GM21526 (cell line): ENCODE results near the gene NPAS3.

Experiments used
- ATAC-seq: cut with Tn5 transposase; IDR thresholded peaks from one replicate; pipeline ENCODE4 v1.9.1; 2021; ENCODE audit warnings: moderate library complexity; ENCODE audit not compliant: unreplicated experiment, low FRiP score

The NPAS3 gene

DNA sequence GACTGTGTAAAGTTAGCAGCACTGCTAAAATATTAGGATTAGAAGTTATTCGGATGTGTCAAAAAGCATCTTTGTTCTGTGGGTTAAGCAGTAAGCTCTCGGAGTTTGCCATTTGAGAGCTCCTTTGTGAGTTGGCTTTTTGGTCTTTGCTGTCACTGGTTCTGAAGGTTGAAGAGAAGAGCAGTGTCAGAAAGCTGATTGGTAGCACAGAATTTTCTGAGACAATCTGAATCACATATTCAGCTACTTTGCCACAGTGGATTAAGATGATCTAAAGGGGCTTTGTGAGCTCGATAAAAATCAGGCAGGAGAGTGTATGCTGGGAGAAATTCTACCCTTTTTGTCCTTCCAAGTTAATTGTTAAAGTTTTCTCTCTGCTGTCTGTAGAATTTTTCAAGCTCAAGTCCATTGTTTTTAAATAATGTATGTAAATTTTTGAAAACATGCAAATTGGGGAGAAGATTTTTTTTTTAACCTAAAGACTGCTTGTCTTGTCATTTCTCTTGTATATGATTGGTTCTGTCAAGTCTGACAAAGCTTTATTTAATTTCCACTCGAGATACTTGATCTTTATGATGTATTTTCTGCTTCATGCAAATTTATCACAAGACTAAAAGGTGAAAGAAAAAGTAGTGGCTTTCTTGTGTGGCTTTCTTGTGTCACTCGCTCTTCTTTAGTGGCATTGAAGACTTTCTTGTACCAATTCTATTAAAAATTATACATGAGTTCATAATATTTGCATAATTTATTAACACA lies 704.9 kb downstream of the NPAS3 start:
- no peak for ATAC-seq

DNA sequence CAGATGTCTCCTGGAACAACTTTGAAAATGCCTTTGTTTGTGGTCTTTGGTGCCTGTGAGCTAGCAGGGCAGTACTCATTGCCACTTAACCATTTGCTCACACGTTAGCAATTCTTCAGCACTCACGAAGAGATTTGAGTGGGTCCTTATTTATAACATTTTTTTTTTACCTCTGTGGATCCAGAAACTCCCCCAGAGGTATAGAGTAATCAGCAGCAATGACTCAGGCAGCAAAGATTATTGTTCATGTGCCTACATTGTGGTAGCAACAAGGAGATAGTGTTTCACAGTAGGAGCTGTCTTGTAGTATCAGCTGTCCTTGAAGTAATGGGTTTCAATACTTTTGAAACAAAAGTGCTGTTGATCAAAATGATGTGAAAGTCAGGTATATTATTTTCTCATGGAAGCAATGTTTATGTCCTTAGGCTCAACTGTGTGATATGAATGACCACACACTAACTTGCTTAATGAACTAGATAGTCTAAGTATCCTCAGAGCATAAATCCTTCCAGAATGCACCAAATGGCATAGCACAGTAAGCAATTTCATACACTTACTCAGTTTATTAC lies 708.1 kb downstream of the NPAS3 start:
- ATAC-seq = no peak

DNA sequence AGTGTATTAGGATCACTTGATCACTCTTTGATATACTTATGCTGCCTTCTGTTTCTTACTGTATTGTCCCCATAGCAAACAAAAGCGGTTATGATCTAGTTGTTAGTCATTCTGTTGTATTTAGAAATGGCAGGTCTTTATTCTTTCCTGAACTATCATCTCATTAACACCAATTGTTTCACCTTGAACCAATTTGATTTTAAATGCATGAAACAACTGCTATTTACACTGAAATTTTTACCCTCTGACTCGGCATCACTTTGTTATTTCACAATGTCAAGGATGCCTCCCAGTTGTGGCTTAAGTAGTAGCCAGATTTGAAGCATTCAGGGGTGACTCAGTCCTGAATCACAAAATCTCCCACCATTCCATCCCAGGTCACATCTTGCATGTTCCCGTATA lies 708.7 kb downstream of the NPAS3 start:
- no peak for ATAC-seq

- no peak for ATAC-seq
Observed at GRCh38 chr14:33650430-33650829, 711.8 kb downstream of the NPAS3 start.

- ATAC-seq = no peak
Observed at GRCh38 chr14:33652566-33653307, 714.1 kb downstream of the NPAS3 start.

GRCh38 chr14:33653308-33653695 lies 714.6 kb downstream of the NPAS3 start:
- ATAC-seq = no peak

- ATAC-seq = no peak
Observed at GRCh38 chr14:33655421-33655820, 716.7 kb downstream of the NPAS3 start.

GRCh38 chr14:33657476-33657875 lies 718.8 kb downstream of the NPAS3 start:
- ATAC-seq = no peak

- no peak for ATAC-seq
Observed at GRCh38 chr14:33660248-33660647, 721.6 kb downstream of the NPAS3 start.

GRCh38 chr14:33661101-33661500 lies 722.4 kb downstream of the NPAS3 start:
- ATAC-seq = no peak

DNA sequence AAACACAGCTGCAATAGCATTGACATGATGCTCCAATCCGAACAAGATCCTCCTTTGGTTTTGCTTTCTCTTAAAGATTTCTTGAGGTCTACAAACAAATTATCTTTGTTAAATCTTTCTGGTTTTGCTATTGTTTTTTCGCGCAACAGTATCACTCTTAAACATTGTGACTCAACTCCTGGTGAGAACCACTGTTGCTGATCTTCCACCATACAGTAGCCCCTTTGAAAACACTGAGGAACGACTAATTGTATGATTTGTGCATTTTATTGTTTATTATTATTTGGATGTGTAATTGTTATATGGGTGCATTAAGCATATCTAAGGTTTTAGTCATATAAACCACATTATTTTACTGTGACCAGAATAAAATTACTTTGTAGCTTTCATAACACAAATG lies 729.4 kb downstream of the NPAS3 start:
- no peak for ATAC-seq

DNA sequence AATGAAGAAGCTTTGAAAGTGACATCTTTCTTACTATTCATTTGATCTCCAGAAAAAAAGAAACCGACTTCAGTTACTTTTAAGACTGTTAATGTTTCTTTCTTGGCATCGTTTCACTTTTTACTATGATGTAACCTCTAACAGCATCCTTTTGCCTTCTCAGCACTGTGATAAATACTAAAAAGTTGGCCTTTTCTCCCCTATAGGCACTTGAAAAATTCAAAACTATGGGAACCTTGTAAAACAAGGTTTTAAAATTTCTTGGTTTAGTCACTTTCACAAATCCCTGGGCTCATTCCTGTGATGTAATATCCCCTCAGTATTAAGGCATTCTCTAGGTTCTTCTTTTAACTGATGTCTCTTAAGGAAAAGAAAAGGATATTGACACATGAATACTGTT lies 730.4 kb downstream of the NPAS3 start:
- no peak for ATAC-seq

DNA sequence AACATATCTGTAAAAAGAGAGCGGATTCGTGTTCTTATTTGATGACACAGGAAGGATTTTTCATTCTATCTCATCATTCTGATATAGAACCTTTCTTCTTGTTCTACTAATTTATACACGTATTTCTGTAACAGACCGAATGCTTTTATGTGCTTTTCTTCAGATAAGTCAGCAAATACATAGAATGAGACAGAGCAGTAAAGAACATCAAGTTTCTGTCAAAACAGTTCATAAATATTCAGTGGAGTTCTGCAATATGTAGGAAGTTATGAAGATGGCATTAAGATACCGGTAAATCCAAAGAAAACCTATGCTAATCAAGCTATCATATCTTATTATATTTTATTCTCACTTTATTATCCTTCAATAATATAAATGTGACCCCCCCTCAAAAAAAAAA lies 731.6 kb downstream of the NPAS3 start:
- ATAC-seq = no peak

DNA sequence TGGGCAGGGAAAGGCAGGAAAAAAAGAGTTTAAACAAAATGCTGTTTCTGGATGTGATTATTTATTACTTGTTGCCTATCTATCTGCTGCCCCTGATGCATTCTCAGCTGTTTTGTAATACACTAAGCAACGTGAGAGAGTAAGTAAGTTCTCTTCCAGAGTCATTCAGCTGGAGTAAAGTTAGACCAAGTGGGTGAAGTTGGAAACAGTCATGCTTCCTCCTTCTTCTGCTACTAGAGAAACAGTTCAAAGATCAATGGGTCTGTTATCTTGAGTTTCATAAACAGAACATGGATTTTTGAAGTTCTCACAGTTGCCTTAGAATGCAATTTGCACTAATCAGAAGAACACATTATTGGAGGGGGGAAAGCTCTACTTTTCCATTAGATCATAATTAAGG lies 732.9 kb downstream of the NPAS3 start:
- ATAC-seq = no peak

GRCh38 chr14:33674927-33675326 lies 736.2 kb downstream of the NPAS3 start:
- ATAC-seq = no peak

DNA sequence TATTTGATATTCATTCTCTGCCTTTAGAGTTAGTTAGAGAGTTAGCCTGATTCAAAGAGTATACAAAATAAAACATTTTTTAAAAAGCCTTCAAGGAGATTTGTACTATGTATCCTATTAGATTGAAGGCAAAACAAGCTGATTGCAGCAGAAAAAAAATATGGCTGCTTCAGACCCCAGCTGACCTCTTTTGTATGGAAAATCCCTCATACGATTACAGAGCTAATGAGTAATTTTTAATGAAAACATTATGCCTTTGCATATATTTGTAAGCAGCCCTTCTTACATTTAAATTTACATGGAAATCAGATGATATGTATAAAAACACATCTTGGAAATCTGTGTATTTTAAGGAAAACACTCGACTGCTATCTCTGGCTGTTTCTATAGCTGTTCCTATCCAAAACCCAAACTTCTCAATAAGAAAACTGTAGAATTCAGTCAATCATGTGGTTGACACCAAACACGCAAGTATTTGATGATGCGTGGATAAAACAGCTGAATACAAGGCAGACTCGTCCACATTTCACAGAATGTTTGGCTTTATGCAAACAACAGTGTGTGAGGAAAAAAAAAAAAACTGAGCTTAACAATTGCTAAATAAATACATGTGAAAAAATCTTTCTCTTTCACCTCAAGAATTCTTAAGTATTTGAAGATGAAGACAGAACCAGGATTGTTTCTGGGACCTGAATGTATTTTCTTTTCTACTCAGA lies 736.9 kb downstream of the NPAS3 start:
- ATAC-seq = no peak

GRCh38 chr14:33676135-33676566 lies 737.5 kb downstream of the NPAS3 start:
- no peak for ATAC-seq

- no peak for ATAC-seq
Observed at GRCh38 chr14:33676891-33677290, 738.2 kb downstream of the NPAS3 start.

DNA sequence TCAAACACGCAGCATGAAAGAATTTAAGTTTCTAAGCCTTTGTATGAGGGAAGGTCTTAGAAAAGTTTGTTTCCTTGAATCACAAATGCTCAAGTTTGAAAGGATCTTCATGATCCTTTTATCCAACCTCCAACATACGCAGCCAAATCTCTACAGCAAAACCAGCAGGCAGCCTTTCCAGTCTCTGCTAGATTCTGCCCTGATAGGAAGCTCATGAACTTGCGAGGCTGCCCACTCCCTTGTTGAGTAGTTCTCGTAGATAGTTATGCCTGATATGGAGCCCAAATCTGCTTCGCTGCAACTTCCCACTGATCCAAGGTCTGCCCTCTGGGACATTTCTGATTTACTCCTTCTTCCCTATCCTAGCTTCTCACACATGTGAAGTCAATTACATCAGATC lies 739.3 kb downstream of the NPAS3 start:
- ATAC-seq = no peak

- ATAC-seq = no peak
Observed at GRCh38 chr14:33679025-33679424, 740.3 kb downstream of the NPAS3 start.
